ENCODE measurements around the gene ZPBP.
A peak's percentile ranks its signal among the peaks of the same experiment; 100 is the strongest.

The ZPBP gene

DNA sequence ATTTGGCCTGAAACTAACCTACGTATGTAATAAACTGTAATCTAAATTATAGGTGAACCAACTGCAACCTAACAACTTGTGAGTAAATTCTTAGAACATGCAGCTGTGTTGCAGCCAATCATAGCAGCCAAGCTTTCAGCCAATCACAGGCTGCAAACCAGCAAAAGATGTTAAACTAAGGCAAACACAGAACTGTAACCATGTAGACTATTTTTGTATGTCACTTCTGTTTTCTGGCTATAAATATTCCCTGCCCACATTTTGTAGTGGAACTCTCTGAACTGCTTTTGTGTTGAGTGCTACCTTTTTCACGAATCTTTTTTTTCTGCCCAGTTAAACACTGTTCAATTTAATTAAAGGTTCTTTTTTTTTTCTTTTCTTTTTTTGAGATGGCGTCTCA, 28.2 kb upstream of the ZPBP start (continued):
- TF ChIP-seq, protein P1, sequence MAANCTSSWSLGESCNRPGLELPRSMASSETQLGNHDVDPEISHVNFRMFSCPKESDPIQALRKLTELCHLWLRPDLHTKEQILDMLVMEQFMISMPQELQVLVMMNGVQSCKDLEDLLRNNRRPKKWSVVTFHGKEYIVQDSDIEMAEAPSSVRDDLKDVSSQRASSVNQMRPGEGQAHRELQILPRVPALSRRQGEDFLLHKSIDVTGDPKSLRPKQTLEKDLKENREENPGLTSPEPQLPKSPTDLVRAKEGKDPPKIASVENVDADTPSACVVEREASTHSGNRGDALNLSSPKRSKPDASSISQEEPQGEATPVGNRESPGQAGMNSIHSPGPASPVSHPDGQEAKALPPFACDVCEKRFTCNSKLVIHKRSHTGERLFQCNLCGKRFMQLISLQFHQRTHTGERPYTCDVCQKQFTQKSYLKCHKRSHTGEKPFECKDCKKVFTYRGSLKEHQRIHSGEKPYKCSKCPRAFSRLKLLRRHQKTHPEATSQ (tag by site-specific recombination; IDR thresholded peaks at IDR 0.05): no peak
- TF ChIP-seq ZNF596 (tag by site-specific recombination; IDR thresholded peaks at IDR 0.05): no peak

DNA sequence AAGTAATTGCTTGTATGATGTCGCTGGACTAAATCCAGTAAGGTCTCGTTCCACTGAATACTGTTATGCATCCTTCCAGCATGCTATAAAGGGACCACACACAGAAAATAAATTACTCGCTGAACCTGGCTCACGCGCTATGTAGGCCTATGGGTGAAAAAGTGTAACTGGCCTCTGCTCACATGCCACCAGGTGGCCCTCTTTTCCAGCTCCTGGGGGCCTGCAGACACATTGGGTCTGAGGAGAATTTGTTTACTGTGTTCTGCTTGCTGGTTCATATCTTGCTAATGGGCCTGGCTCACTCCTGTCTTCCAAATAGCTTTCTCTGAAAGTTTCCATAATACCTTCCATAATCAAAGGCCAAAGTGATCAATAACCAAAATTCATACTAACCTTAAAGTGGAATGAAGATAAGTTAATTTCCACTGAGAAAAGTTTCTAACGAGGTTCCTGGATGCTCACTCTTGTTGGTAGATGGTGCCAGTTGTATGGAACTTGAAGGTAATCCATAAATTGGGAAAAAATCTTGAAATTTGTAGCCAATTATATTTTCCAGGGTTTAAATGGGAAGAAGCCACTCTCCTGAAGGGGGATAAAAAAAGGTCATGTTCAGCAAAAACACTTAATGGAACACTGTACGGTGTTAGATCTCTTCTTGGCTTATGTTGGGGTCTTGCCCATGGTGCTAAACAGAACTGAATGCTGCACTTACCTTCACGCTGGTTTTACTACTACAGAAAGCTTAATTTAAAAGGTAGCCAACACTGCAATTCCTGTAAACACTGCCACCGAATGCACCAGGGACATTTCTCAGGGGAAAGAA, 27.0 kb upstream of the ZPBP start:
- CTCF ChIA-PET: interaction anchor here (0.6 to 1.3 kb wide), 3 partner anchors 247 to 1021 kb away, joined by 4 to 6 read pairs (median 5); no protein-coding TSS in a partner anchor
- no peak for TF ChIP-seq RBAK (tag by site-specific recombination; IDR thresholded peaks at IDR 0.05)
- TF ChIP-seq, protein P2, sequence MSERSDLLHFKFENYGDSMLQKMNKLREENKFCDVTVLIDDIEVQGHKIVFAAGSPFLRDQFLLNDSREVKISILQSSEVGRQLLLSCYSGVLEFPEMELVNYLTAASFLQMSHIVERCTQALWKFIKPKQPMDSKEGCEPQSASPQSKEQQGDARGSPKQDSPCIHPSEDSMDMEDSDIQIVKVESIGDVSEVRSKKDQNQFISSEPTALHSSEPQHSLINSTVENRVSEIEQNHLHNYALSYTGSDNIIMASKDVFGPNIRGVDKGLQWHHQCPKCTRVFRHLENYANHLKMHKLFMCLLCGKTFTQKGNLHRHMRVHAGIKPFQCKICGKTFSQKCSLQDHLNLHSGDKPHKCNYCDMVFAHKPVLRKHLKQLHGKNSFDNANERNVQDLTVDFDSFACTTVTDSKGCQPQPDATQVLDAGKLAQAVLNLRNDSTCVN (tag by site-specific recombination; optimal IDR thresholded peaks at IDR 0.05): no peak
- TF ChIP-seq ZNF549 (tag by site-specific recombination; IDR thresholded peaks at IDR 0.05): no peak
- 0 out of 2 replicates have a peak, but pooled peaks have one; percentile 4 for TF ChIP-seq ZNF654 (tag by site-specific recombination; IDR thresholded peaks at IDR 0.05; ENCODE audit: low read depth)

DNA sequence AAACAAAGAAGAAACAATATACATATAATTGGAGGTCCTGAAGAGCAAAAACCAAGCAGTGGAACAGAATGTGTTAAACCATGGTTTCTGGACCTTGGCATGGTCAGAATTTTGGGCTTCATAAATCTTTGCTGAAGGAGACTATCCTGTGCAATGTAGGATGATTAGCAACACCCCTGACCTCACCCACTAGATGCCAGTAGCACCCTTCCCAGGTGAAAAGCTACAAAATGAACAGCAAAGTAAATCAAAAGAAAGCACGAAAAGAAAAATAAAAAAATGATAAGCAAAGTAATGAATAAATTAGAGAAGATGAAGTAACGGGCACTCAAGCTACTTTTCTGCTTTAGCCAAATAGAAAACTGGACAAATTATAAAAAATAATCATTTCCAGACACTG, 19.2 kb upstream of the ZPBP start:
- POLR2A ChIA-PET: no interaction called here
- no peaks in the 10 kb centered on the region for H3K4me1 ChIP-seq (ENCODE audit: control insufficient read depth, insufficient read depth, low read length)
- H3K27ac ChIP-seq (ENCODE audit: extremely low read depth, low read depth, low read length): no peak overlapping the region
- CTCF ChIA-PET: interaction anchor here (0.6 kb wide), 1 partner anchor 403 kb away, joined by 3 read pairs; no protein-coding TSS in a partner anchor
- TF ChIP-seq ZNF133 (tag by site-specific recombination; IDR thresholded peaks at IDR 0.05) (peak; percentile 54; the same call in 1 of the 2 replicates), ZNF768 (tag by site-specific recombination; IDR thresholded peaks at IDR 0.05) (no peak)
- H3K36me3 ChIP-seq (ENCODE audit: control insufficient read depth in 2 of 2, insufficient read depth in 1 of 2, low read length in 2 of 2): no peaks in the 10 kb centered on the region
- no peaks in the 10 kb centered on the region for H3K9me3 ChIP-seq (ENCODE audit: control insufficient read depth, insufficient read depth, low read depth, low read length)
- H3K4me3 ChIP-seq (ENCODE audit: low read depth, low read length): no peak overlapping the region

More for the DNA sequence above, 27.0 kb upstream of the ZPBP start:
- no peak overlapping the region for H3K4me3 ChIP-seq (ENCODE audit: low read depth, low read length)
- POLR2A ChIA-PET: no interaction called here
- H3K4me1 ChIP-seq (ENCODE audit: control insufficient read depth, insufficient read depth, low read length): no peaks in the 10 kb centered on the region
- no peaks in the 10 kb centered on the region for H3K9me3 ChIP-seq (ENCODE audit: control insufficient read depth, insufficient read depth, low read depth, low read length)
- H3K36me3 ChIP-seq (ENCODE audit: control insufficient read depth in 2 of 2, insufficient read depth in 1 of 2, low read length in 2 of 2): no peaks in the 10 kb centered on the region
- H3K27ac ChIP-seq (ENCODE audit: extremely low read depth, low read depth, low read length): no peak overlapping the region

GRCh38 chr7:50101873-50102272, 8.8 kb upstream of the ZPBP start:
- no peak overlapping the region for H3K27ac ChIP-seq (ENCODE audit: extremely low read depth, low read depth, low read length)
- ChIA-PET CTCF (interaction anchor here (1.1 kb wide), 1 partner anchor 9 kb away, joined by 5 read pairs; no protein-coding TSS in a partner anchor), POLR2A (no interaction called here)
- H3K4me3 ChIP-seq (ENCODE audit: low read depth, low read length): no peak overlapping the region
- H3K36me3 ChIP-seq (ENCODE audit: control insufficient read depth in 2 of 2, insufficient read depth in 1 of 2, low read length in 2 of 2): no peaks in the 10 kb centered on the region
- TF ChIP-seq ZEB2 (tag by site-specific recombination; IDR thresholded peaks at IDR 0.05) (no peak), SP3 (tag by site-specific recombination; IDR thresholded peaks at IDR 0.05) (no peak), KLF7 (tag by site-specific recombination; IDR thresholded peaks at IDR 0.05; ENCODE audit: borderline replicate concordance) (no peak)
- H3K4me1 ChIP-seq (ENCODE audit: control insufficient read depth, insufficient read depth, low read length): no peaks in the 10 kb centered on the region
- H3K9me3 ChIP-seq (ENCODE audit: control insufficient read depth, insufficient read depth, low read depth, low read length): no peaks in the 10 kb centered on the region

DNA sequence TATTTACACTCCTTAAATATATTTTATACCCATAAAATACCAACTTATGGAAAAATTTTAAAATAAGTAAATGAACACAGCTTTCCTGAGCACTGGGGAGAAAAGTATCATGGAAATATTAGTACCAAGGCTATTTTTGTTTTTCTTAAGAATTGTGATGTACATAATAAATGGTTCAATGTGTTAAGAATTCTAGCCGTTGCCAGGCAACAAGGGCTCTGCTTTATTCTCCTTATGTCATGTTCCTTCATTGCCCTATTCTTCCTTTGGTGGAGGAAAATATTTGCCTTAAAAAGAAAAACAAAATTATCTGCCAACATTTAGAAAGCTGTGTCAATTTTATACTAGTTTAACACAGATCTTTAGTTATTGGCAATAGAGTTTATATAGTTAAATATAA, 2.6 kb upstream of the ZPBP start:
- POLR2A ChIA-PET: no interaction called here
- Histone ChIP-seq H3K4me3 (ENCODE audit: low read depth, low read length) (no peak overlapping the region), H3K9me3 (ENCODE audit: control insufficient read depth, insufficient read depth, low read depth, low read length) (no peaks in the 10 kb centered on the region), H3K27ac (ENCODE audit: extremely low read depth, low read depth, low read length) (no peak overlapping the region), H3K36me3 (ENCODE audit: control insufficient read depth in 2 of 2, insufficient read depth in 1 of 2, low read length in 2 of 2) (no peaks in the 10 kb centered on the region), H3K4me1 (ENCODE audit: control insufficient read depth, insufficient read depth, low read length) (no peaks in the 10 kb centered on the region)
- CTCF ChIA-PET: interaction anchor here (0.7 kb wide), 2 partner anchors 73 to 1066 kb away, joined by 4 to 5 read pairs; no protein-coding TSS in a partner anchor
- TF ChIP-seq ZNF37A (tag by site-specific recombination; IDR thresholded peaks at IDR 0.05) (no peak), SCRT2 (tag by site-specific recombination; IDR thresholded peaks at IDR 0.05) (no peak), ZNF311 (tag by site-specific recombination; IDR thresholded peaks at IDR 0.05; ENCODE audit: borderline replicate concordance) (no peak), ZNF214 (tag by site-specific recombination; IDR thresholded peaks at IDR 0.05; ENCODE audit: borderline replicate concordance) (no peak), BCL11A (tag by site-specific recombination; IDR thresholded peaks at IDR 0.05; ENCODE audit: low read depth) (no peak), ZNF223 (tag by site-specific recombination; IDR thresholded peaks at IDR 0.05) (no peak), ZBTB1 (tag by site-specific recombination; IDR thresholded peaks at IDR 0.05) (no peak), ZBTB8A (tag by site-specific recombination; IDR thresholded peaks at IDR 0.05) (no peak), ZNF391 (tag by site-specific recombination; IDR thresholded peaks at IDR 0.05; ENCODE audit: borderline replicate concordance, low read depth) (no peak), ZNF621 (tag by site-specific recombination; IDR thresholded peaks at IDR 0.05) (no peak), HOXC10 (CRISPR knock-in tag; IDR thresholded peaks at IDR 0.05) (no peak), ZFHX2 (tag by site-specific recombination; conservative IDR thresholded peaks at IDR 0.05) (no peak), ZNF785 (tag by site-specific recombination; IDR thresholded peaks at IDR 0.05) (no peak), ZNF624 (tag by site-specific recombination; IDR thresholded peaks at IDR 0.05) (no peak), HOXD13 (CRISPR knock-in tag; IDR thresholded peaks at IDR 0.05; ENCODE audit: borderline replicate concordance) (no peak)
